ENCODE results near the gene RIMBP3B.
"Not testable (repeated sequence)": the region's sequence is repeated elsewhere in the genome, so short reads cannot be mapped to it uniquely, and the experiment has no call there.

DNA sequence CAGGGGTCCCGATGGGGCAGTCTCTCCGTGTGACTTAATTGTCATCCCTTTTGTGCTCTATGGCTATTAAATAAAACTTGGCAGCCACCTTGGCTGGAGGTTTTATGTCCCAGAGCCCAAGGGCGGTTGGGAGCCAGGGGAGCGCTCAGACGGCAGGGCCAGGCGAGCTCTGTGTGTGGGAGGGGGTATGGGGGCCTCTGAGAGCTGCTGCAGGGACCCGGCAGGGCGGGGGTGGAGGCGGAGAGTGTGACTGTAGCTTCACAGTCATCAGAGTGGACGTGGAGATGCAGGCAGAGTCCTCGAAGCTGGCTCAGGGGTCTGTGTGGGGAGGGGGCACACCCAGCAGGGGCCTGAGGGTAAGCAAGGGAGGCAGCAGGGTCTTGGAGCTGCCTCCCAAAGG lies 19.2 kb upstream of the RIMBP3B start:
- not testable (repeated sequence) for TF ChIP-seq POLR2A (IDR thresholded peaks at IDR 0.05; ENCODE audit: low read length); MAX (IDR thresholded peaks at IDR 0.05); CTCF (IDR thresholded peaks at IDR 0.05); MAZ (IDR thresholded peaks at IDR 0.05; ENCODE audit: borderline replicate concordance, low read depth, low read length); NPAS2 (CRISPR knock-in tag; IDR thresholded peaks at IDR 0.05; ENCODE audit: borderline replicate concordance); RCOR1 (IDR thresholded peaks at IDR 0.05; ENCODE audit: low read depth, low read length); ZFP36 (IDR thresholded peaks at IDR 0.05; ENCODE audit: borderline replicate concordance, partially characterized antibody); SMC3 (IDR thresholded peaks at IDR 0.05); RFX5 (IDR thresholded peaks at IDR 0.05); EP300 (IDR thresholded peaks at IDR 0.05); REST (IDR thresholded peaks at IDR 0.05); SREBF2 (IDR thresholded peaks at IDR 0.05)
- TF ChIP-seq, protein P1, sequence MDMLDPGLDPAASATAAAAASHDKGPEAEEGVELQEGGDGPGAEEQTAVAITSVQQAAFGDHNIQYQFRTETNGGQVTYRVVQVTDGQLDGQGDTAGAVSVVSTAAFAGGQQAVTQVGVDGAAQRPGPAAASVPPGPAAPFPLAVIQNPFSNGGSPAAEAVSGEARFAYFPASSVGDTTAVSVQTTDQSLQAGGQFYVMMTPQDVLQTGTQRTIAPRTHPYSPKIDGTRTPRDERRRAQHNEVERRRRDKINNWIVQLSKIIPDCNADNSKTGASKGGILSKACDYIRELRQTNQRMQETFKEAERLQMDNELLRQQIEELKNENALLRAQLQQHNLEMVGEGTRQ (IDR thresholded peaks at IDR 0.05), result not testable (repeated sequence)
